PFSK-1 (cell line): ENCODE data around the gene CDK15.

Source experiments
- FOXP2 ChIP-seq: optimal IDR thresholded peaks from 2 replicates; pipeline ENCODE3; 2011; ENCODE audit warnings: borderline replicate concordance, control low read depth, inconsistent platforms; ENCODE audit not compliant: insufficient read depth; ENCODE audit errors: extremely low read length, extremely low read depth
- POLR2AphosphoS5 ChIP-seq: IDR thresholded peaks from 2 replicates; pipeline ENCODE4 v1.6.1; 2012; ENCODE audit warnings: low read depth, mild to moderate bottlenecking, control low read depth, low read length, moderate library complexity
- SIN3A ChIP-seq: IDR thresholded peaks from 2 replicates; pipeline ENCODE4 v1.6.1; 2012; ENCODE audit warnings: mild to moderate bottlenecking, low read length, moderate library complexity, borderline replicate concordance; ENCODE audit not compliant: insufficient read depth
- TAF1 ChIP-seq: IDR thresholded peaks from 2 replicates; pipeline ENCODE4 v1.6.1; 2012; ENCODE audit warnings: low read length, control low read depth, borderline replicate concordance; ENCODE audit not compliant: insufficient read depth
- TF ChIP-seq, protein P1 (sequence below), 2 experiments: IDR thresholded peaks; 2 replicates each; pipeline versions ENCODE4 v1.6.1 to v1.8.0; 2011 to 2012; ENCODE audit warnings: low read depth in 2 of 2, low read length in 2 of 2, control low read depth in 1 of 2, inconsistent platforms in 1 of 2, mild to moderate bottlenecking in 1 of 2, moderate library complexity in 1 of 2; ENCODE audit not compliant: insufficient read depth in 1 of 2

CDK15 gene

DNA sequence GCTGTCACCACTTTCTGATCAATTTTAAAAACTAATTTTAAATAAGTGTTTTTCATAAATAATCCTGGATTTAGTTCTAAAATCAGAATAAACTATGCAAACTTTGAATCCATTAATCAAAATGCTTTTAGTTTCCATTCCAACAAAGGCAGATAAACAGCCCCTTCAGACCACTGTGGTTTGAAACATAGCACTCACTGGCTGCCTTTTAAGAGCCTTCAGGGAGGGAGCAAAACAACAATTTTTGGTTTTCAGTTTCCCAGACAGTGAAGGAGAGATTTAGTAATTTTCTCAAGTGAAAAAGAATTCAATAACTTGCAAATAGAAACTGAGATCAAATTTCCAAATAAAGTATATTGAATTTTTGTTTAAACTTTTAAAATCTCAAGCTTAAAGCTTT, 46.1 kb downstream of the CDK15 start:
- TF ChIP-seq SIN3A (no peak), FOXP2 (no peak), POLR2AphosphoS5 (no peak), TAF1 (no peak)
- TF ChIP-seq, protein P1, sequence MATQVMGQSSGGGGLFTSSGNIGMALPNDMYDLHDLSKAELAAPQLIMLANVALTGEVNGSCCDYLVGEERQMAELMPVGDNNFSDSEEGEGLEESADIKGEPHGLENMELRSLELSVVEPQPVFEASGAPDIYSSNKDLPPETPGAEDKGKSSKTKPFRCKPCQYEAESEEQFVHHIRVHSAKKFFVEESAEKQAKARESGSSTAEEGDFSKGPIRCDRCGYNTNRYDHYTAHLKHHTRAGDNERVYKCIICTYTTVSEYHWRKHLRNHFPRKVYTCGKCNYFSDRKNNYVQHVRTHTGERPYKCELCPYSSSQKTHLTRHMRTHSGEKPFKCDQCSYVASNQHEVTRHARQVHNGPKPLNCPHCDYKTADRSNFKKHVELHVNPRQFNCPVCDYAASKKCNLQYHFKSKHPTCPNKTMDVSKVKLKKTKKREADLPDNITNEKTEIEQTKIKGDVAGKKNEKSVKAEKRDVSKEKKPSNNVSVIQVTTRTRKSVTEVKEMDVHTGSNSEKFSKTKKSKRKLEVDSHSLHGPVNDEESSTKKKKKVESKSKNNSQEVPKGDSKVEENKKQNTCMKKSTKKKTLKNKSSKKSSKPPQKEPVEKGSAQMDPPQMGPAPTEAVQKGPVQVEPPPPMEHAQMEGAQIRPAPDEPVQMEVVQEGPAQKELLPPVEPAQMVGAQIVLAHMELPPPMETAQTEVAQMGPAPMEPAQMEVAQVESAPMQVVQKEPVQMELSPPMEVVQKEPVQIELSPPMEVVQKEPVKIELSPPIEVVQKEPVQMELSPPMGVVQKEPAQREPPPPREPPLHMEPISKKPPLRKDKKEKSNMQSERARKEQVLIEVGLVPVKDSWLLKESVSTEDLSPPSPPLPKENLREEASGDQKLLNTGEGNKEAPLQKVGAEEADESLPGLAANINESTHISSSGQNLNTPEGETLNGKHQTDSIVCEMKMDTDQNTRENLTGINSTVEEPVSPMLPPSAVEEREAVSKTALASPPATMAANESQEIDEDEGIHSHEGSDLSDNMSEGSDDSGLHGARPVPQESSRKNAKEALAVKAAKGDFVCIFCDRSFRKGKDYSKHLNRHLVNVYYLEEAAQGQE (IDR thresholded peaks at IDR 0.05; ENCODE audit: insufficient read depth in 1 of 2, low read depth in 2 of 2, low read length in 2 of 2): no peak

DNA sequence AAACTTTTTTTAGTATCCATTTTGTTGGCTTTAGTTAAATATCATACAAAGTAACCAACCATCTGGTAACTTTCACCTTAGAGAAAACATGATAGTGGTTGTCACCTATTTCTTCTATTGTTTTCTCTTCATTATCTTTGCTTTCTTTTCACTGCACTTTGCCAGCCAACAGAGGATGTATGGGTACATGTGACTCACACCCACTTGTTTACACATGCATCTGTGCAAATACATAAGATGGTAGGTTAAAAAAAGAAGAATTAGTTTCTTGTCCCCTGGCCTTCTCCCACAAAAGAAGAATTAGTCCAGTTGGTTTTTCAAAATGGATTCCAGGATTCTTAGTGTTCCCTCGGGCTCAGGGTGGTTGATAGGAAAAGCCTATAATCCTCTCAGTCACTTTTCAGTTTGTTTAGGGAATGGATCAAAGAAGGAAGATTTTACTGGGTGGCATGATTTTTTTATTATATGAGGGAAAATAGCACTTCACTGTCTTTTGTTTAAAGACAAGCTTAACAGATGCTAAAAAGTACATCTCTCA, 46.6 kb downstream of the CDK15 start:
- TF ChIP-seq TAF1 (no peak), FOXP2 (no peak)

DNA sequence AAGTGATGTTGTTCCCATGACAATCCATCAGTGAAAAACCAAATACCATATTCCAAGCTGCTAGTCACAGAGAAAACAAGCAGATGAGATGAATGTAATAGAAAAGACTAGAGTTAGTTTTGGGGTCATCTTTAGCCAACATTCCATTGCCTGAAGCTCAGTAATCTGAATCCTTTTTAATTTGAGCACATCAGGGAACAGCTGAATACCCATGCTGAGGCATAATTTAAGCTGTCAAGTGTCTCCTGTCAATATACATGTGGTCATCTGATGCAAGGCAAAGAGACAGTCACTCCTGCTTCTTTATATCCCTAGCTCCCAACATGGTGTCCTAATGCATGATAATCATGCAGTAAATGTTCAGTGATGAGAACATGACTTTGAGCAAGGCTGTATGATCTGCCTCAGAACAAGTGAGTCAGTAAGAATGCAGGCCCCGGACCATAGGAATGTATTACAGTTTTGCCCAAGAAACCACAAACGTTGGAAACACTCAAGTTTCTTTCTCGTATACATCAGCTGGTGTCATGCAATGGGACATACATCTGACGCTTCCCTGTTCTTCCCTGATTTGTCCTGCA, 48.0 kb downstream of the CDK15 start:
- TF ChIP-seq POLR2AphosphoS5 (no peak), TAF1 (no peak), SIN3A (no peak)
- TF ChIP-seq, protein P1 (IDR thresholded peaks at IDR 0.05; ENCODE audit: insufficient read depth in 1 of 2, low read depth in 2 of 2, low read length in 2 of 2): no peak

DNA sequence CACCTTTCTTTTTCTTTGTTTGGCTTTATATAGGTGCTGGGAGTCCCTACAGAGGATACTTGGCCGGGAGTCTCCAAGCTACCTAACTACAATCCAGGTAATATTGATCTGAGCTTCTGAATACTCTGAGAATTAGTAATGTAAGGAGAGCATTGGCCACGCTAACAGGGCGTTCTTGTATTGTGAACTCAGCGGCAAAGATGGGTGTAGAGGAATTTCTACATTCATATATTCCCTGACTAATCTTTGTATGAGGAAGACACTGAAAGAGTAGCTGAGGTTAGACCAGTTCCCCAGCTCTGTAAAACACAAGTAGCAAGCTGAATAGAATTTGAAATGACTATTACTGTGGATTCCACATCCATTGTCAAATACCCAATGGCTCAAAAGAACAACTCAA, 48.5 kb downstream of the CDK15 start:
- TF ChIP-seq POLR2AphosphoS5 (no peak), FOXP2 (no peak), TAF1 (no peak), SIN3A (no peak)
- TF ChIP-seq, protein P1 (IDR thresholded peaks at IDR 0.05; ENCODE audit: insufficient read depth in 1 of 2, low read depth in 2 of 2, low read length in 2 of 2): no peak

DNA sequence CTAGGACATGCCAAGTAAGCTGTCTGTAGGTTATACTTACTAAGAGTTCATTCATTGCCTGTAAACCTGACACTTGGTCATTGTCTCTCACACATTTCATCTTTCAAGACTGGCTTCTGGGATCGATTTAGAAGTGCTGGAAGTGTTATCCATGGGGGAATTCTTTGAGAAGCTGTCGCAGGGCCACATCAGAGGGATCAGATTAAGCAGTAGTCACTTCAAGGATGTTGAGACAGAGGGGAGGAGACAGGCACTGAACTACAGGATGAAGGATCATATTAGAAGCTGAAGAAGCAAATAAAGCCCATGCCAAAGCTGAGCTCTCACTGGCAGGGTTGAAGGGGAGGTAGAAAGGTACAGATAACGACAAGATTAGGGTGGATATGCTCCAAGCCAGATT, 49.0 kb downstream of the CDK15 start:
- TF ChIP-seq, protein P1 (IDR thresholded peaks at IDR 0.05; ENCODE audit: insufficient read depth in 1 of 2, low read depth in 2 of 2, low read length in 2 of 2): no peak
- TF ChIP-seq POLR2AphosphoS5 (no peak), TAF1 (no peak), SIN3A (no peak), FOXP2 (no peak)
